Stomach (tissue), 4 donors: ENCODE measurements around the gene SAP30L.

ENCODE experiments used
- CTCF ChIP-seq, 7 experiments: fragments of 450-650 bp in 4 of 7; fragments of 200-600 bp in 3 of 7; sonication (generic) in 3 of 7; IDR thresholded peaks; one replicate each; pipeline ENCODE4 v1.5.1; 2016 to 2019; ENCODE audit warnings: antibody characterized with exemption in 7 of 7, control low read depth in 2 of 7, mild to moderate bottlenecking in 1 of 7
- POLR2A ChIP-seq, 4 donors: fragments of 450-650 bp; IDR thresholded peaks; one replicate each; pipeline ENCODE4 v1.6.1; 2016; ENCODE audit warnings: antibody characterized with exemption in 4 of 4, control low read depth in 2 of 4, mild to moderate bottlenecking in 1 of 4, moderate library complexity in 1 of 4
- POLR2AphosphoS5 ChIP-seq, 3 donors: sonication (generic); formaldehyde crosslinking; IDR thresholded peaks; one replicate each; pipeline ENCODE4 v1.6.1; 2016; ENCODE audit warnings: antibody characterized with exemption in 3 of 3

GRCh38 chr5:154501566-154501965, 55.8 kb downstream of the SAP30L start:
- no peak for TF ChIP-seq POLR2AphosphoS5 (IDR thresholded peaks at IDR 0.05)
- no peak for TF ChIP-seq POLR2A (IDR thresholded peaks at IDR 0.05)
- TF ChIP-seq CTCF (IDR thresholded peaks at IDR 0.05) = no peak
